HG03064 (cell line): ENCODE results near the gene OR6K3.
"Not testable (repeated sequence)": the region's sequence is repeated elsewhere in the genome, so short reads cannot be mapped to it uniquely, and the experiment has no call there.

Experiments
- ATAC-seq: cut with Tn5 transposase; IDR thresholded peaks from one replicate; pipeline ENCODE4 v1.9.1; 2021; ENCODE audit warnings: low read depth; ENCODE audit not compliant: unreplicated experiment

OR6K3 gene

GRCh38 chr1:158720620-158721019 lies at the start of gene OR6K3:
Gene OR6K3 (minus strand): TSS chr1:158720720. CDS start chr1:158718115, 2,605 bp downstream.
- ATAC-seq = no peak

GRCh38 chr1:158754420-158754819 lies 33.9 kb upstream of the OR6K3 start, which contains the start of gene OR6K6:
Gene OR6K6 (plus strand): TSS chr1:158754720. CDS start chr1:158754888, 168 bp downstream.
- ATAC-seq = no peak

- ATAC-seq = no peak
Observed at GRCh38 chr1:158752155-158752712, 31.7 kb upstream of the OR6K3 start.

- ATAC-seq = no peak
Observed at GRCh38 chr1:158735848-158736247, 15.3 kb upstream of the OR6K3 start.

GRCh38 chr1:158732524-158732923 lies 12.0 kb upstream of the OR6K3 start:
- ATAC-seq = no peak

GRCh38 chr1:158731707-158732106 lies 11.2 kb upstream of the OR6K3 start:
- ATAC-seq = no peak

GRCh38 chr1:158730453-158730852 lies 9.9 kb upstream of the OR6K3 start:
- no peak for ATAC-seq

- ATAC-seq = no peak
Observed at GRCh38 chr1:158728510-158729225, 8.1 kb upstream of the OR6K3 start.

- ATAC-seq = no peak
Observed at GRCh38 chr1:158724442-158724841, 3.9 kb upstream of the OR6K3 start.

- no peak for ATAC-seq
Observed at GRCh38 chr1:158719664-158720063, 856 bp downstream of the OR6K3 start.

- no peak for ATAC-seq
Observed at GRCh38 chr1:158717344-158717743, 3.2 kb downstream of the OR6K3 start.

GRCh38 chr1:158716335-158716734 lies 4.2 kb downstream of the OR6K3 start:
- ATAC-seq = no peak

GRCh38 chr1:158714754-158715153 lies 5.8 kb downstream of the OR6K3 start:
- no peak for ATAC-seq

- no peak for ATAC-seq
Observed at GRCh38 chr1:158711098-158711497, 9.4 kb downstream of the OR6K3 start.

- no peak for ATAC-seq
Observed at GRCh38 chr1:158706096-158706495, 14.4 kb downstream of the OR6K3 start.

- ATAC-seq = no peak
Observed at GRCh38 chr1:158700552-158700951, 20.0 kb downstream of the OR6K3 start, which contains the start of gene OR6K2. Gene OR6K2 (minus strand): TSS chr1:158700652. CDS start chr1:158700652, 0 bp downstream.

GRCh38 chr1:158694596-158694995 lies 25.9 kb downstream of the OR6K3 start:
- ATAC-seq = no peak

- ATAC-seq = no peak
Observed at GRCh38 chr1:158692356-158692755, 28.2 kb downstream of the OR6K3 start.

GRCh38 chr1:158691907-158692306 lies 28.6 kb downstream of the OR6K3 start:
- ATAC-seq = no peak

GRCh38 chr1:158691149-158691548 lies 29.4 kb downstream of the OR6K3 start:
- not testable (repeated sequence) for ATAC-seq

GRCh38 chr1:158689875-158690274 lies 30.6 kb downstream of the OR6K3 start:
- ATAC-seq = no peak

GRCh38 chr1:158689110-158689509 lies 31.4 kb downstream of the OR6K3 start:
- ATAC-seq = no peak
